NCI-H1417 (cell line): ENCODE results near the gene CCDC197.

ENCODE experiments used
- DNase-seq, 3 experiments: peaks; one replicate each; lab custom pipeline; 2025; lab: John Stamatoyannopoulos, UW

The CCDC197 gene

DNA sequence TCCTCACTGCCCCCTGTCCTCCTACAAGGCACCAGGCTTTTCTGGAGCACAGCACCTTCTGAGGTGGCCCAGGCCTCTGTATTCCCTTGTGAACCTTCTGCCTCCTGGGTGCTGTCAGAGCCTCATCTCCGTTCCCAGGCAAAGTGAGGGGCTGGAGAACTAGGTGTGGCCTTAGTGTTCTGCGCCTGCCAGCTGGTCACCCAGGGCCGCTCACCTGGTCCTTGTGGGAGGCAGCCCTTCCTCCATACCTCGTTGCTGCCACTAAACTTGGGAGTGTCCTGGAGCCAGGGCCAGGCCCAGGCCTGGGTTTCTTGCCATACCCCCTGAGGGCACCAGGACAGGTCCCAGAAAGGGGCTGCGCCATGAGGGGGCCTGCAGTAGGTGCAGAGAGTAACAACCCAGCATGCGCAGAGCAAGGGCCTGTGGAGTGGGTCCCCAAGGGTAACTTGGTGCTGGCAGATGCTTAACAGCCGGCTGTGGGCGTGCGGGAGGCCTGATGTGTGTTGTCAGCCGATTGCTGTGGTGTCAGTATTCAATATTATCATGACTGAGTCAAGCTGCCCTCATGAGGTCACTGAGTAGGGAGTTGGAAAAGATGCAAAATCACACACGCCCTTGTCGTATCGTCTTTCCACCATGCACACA lies 46.1 kb downstream of the CCDC197 start:
- no peak for DNase-seq

DNA sequence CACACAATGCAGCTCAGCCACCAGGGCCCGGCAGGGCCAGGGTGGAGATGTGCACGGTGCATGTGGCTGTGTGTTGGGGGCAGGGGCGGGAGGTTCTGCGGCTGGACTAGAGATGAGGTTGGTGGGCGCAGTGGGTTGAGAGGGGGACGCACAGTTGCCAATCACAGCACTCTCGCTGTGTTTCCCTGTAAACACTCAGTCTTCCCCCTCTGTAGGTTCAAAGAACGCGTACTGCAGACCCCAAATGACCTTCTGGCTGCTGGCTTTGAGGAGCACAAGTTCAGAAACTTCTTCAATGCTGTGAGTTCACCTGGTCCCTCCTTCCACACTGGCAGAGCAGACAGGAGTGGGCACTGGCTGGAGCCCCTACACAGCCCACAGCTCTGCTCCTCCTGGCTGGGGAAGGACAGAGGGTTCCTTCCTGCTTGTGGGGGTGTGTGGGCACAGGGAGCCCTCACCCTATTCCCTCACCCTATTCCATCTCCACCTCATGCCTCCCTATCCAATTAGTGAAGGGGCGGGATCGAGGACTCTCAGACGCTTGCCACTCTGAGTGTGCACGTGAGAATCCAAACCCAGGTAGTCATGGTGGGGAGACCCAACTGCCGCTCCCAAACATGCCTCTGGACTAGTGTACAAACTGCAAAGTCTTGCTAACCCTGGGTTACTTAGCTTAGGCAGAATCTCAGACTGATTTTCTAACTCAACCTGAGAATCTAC lies 46.8 kb downstream of the CCDC197 start:
- no peak for DNase-seq

DNA sequence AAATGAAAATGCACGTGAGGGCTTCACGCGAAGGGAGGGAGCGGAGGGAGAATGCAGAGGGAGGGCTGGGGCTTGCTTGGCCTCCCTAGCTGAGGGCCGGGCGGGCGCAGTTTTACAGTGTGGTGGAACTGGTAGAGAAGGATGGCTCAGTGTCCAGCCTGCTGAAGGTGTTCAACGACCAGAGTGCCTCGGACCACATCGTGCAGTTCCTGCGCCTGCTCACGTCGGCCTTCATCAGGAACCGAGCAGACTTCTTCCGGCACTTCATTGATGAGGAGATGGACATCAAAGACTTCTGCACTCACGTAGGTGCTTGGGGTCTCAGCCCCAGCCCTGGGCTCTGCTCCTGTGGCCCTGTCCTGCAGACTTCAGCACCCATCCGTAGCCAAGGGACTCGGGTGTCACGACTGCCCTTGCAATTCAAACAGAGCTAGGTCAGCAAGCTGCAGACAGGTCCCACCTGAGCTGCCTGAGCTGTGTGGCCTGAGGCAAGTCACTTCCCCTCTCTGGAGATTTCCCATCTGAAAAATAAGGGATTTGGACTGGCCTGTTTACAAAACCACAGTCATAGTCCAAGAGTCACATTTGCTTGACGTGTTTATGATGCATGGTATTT lies 47.5 kb downstream of the CCDC197 start:
- no peak for DNase-seq

DNA sequence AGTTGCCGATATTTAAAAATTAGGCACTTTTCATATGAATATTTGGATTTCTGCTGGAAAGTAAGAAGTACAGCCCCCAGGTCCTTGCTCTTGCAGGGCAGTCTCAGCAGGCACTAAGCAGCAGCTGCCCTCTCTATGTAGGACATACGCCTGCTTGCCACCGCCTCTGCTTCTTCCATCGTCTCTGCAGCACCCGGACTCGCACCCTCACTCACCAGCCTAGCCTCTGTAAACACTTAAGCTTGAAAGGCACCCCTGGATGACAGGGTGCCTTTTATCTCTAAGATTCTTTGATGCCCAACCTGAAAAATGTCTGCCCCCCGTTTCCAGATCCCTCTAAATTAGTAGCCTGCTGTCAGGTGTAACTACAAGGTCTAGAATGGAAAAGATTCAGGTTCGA lies 48.0 kb downstream of the CCDC197 start:
- DNase-seq: no peak

DNA sequence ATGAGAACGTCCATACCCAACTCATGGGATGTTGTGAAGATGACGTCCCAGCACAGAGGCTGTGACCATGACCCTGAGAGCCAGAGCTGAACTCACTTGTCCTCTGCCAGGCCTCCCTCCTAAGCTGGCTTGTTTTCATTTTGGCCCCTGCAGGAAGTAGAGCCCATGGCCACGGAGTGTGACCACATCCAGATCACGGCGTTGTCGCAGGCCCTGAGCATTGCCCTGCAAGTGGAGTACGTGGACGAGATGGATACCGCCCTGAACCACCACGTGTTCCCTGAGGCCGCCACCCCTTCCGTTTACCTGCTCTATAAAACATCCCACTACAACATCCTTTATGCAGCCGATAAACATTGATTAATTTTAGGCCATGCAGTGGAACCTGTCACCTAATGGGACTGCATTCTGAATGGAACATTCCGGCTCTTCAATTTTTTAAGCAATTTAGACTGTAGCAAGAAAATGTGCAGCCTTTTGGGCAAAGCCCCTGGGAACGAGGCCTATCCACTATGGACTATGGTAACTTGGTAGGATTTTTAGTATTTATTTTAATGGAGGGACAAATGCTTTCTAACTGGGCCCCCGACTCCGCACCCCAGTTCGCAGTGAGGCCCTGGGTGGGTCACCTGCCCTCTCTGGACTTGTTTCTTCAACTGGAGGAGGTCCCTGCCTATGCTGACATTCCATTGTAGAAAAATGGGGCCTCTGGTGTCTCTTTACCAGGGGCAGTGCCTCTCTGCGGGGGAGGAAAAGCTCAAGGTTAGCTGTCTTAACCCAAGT lies 48.7 kb downstream of the CCDC197 start:
- DNase-seq: no peak

DNA sequence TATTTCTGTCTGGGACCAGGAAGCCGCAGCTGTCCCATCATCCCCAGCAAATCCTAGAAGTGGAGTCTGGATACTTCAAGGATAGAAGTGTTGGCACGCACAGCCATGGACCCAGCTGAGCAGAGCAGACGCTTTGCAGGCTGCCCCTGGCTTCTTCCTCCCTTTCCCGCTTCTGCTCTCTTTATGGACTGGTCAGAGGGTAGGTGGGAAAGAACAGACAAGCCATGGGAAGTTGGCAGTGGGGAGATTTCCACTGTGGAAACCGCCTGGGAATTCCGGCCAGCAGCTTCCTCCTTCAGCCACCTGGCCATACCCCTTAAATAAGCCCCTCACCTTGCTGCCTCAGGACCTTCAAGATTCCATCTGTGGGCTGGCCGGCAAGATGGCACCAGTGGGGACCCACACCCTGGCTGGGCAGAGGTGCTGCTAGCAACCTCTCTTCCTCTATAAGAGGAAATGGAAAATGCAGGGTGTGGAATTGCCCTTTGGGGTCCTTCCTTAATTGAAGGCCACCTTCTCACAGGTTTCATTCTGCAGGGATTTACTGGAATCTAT lies 49.7 kb downstream of the CCDC197 start:
- no peak for DNase-seq

DNA sequence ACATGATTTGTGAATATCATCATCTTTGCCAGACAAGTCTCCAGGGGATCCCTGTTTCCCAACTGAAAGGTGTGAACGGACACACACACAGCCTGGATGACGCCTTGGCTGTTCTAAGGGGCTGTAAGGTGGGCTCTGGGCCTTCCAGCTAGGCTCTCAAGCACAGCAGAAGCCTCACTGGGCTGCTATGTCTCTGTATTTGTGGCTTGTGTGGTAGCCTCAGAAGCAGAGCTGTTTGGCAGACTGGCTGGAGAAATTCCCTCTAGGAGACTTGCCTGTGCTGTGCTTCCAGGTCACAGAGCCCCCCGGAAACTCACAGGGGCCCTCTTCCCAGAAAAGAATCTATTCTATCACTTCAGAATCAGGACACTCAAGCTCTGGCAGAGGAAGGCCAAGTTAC lies 50.5 kb downstream of the CCDC197 start:
- DNase-seq: no peak

DNA sequence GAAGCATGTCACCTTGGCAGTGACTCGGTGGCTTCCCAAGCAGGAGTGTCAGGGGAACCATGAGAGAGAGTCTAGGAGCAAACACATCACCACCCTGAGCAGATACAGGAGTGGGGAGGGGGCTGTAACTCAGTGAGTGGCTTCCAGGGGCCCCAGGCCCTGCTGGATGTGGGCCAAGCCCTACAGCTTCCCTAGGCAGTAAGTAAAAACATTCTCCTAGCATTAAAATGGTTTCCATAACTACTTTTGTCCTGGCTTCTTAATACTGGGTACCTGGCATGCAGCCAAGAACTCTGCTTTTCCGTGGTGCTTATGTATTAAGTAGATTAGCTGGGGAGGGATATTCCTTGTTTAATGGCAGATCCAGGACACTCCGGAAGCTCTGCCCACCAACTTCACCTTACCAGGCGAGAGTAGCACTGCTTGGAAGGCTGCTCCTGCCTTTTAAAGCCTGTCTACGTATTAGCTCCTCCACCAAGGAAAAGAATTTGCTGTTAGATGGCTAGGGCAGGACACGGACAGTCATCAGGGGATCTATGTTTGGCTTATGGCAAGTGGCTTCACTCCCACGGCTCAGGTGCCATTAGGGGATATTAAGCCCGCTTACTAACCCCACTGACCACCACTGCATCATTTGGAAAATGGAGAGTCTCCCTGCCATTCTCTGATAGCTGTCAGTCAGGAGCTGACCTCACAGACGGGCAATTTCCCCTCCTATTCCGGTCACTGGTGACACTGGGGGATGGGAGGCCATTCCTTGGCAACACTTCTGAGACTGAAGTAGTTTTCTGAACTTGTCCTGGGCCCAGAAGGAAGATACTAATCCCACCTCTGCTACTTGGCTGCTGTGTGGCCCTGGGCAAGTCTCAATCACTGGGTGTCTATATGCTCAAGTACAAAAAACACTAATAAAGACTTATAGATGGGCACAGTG lies 51.9 kb downstream of the CCDC197 start:
- DNase-seq: peak in 2 of 3 experiments; percentile 86 to 98

DNA sequence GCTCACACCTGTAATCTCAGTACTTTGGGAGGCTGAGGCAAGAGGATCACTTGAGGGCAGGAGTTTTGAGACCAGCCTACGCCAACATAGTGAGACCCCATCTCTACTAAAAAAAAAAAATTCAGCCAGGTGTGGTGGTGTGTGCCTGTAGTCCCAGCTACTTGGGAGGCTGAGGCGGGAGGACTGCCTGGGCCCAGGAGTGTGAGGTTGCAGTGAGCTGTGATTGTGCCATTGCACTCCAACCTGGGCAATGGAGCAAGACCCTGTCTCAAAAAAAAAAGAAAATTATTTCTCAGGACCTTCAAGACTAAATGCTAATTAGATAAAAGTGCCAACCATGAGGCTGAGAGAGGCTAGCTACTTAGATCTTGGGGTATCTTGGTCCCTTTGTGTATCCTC lies 52.5 kb downstream of the CCDC197 start:
- DNase-seq: no peak

DNA sequence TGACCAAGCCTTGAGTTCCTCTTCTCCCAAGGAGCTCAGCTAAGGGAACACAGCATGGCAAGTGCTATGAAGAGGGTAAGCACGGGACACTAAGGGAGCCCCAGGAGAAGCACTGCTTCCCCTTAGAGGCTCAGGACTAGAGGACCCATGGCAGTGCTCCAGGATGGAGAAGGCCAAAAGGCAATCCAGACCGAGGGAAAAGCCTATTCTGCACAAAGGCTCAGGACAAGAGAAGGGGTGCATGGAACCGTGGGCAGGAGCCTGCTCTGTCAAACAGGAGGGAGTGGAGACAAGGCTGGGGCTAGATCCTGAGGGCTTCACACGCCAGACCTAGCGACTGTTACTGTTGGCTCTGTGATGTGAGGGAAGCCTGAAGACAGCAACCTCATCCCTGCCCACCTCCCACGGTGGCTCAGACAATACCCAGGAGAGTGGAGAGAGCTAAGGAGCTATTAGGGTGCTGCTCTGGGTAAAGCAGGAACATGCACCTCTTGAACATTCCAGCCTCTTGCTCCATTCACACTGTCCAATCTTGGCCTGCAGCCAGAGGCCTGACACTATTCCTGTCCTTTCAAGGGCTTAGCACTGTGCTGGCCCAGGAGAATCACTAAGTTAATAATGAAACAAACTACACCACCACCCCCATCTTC lies 53.3 kb downstream of the CCDC197 start:
- DNase-seq: peak in 1 of 3 experiments; percentile 23

DNA sequence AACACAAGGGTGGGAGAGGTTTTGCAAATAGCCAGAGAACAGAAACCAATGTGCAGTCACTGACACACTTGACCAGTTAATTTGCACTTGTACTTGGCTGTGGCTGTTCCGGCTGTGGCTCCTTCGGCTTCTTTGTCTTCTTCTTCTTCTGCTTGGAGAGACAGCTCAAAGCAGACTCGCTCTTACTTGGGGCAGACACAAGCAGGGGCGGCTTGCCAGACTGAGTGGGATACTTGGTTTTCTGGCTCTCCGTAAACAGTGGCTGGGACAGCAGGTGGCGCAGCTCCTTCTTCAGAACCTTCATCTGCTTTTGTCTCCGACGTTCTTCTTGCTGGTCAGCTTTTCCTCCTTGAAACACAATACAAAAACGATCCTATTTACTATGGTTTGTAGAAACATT lies 54.0 kb downstream of the CCDC197 start:
- DNase-seq: no peak

DNA sequence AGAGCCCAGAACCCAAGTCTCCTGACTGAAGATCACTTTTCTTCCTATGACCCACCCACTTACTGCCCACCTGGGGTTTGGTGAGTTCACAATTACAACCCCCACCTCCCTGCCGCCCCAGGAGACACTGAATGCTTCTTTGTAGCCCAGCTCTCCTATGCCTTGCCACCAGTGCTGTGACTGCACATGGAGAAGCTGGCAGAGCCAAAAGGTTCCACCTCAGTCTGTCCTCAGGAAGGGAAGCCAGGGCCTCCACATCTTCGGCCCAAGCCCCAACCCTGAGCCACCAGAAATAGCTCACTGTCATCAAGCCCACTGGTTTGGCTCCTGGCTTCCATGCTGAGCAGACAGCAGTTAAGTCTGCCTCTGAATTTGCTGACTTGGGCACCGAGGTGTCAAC lies 54.7 kb downstream of the CCDC197 start:
- no peak for DNase-seq

DNA sequence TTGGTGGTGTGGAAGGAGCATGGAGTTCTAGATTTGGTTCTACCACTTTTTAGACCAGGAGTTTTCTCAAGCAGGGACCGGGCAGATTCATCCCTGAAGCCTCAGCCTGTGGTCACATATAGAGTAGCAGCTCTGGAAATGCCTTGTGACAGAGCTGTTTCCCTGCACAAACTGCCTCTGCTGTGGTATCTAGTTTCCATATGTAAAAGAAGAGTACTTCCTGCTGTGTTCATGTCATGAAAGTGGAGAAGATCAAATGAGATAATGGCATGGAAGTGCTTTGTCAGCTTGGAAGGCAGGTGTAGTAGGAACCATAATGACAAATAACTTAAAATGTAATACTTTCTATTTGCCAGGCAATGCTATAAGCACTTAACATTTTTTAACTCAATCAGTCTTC lies 55.1 kb downstream of the CCDC197 start:
- peak in 1 of 3 experiments; percentile 66 for DNase-seq

DNA sequence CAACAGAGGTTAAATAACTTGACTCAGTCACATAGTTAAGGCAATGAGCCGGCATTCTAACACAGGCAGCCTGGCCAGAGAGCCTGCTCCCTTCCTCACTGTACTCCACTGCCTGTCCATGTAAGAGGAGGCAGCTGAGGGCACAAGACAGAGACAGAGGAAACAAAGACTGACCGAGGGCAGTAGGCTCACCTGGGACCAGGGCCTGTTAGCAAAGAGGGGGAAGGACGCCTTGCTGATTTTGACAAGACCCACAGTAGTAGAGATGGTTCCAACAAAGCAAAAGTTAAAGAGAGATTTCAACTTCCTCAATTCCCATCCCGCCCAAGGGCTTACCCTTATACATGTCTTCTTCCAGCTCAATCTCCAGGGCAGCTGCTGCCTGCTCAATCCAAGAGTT lies 55.6 kb downstream of the CCDC197 start:
- no peak for DNase-seq

DNA sequence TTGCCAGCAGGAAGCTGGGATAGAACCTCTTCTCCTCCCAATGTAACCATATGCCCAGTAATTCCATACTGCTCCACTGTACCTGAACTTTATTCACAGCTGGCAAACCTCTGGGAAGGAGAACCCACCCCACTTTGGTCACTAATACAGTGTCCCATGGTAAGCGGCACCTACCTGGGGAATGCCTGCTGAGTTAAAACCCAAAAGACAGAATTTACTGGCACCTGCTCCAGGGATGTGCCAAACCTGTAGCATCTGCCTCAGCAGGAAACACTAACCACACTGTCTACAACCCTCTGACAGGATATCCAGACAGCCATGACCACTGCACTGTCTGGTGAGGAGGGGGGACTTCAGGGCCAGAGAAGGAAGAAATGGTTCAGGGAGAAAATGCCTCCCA lies 57.3 kb downstream of the CCDC197 start:
- DNase-seq: no peak

DNA sequence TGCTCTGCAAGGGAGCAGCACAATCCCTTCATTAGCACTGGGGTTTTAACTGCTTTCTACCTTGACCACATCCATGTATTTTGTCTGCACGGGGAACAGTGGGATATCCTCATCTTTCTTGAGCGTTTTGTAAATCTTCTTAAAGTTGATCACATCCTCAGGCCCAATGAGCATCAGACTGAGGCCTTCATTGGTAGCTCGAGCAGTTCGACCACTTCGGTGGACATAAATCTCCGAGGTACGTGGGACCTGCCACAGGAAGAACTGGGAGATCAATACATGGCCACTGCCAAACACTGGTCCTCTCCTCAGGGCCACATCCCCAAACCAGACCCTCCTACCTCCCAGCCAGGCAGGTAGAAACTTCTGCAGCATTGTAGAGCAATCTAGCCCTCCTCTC lies 57.8 kb downstream of the CCDC197 start:
- DNase-seq: no peak

DNA sequence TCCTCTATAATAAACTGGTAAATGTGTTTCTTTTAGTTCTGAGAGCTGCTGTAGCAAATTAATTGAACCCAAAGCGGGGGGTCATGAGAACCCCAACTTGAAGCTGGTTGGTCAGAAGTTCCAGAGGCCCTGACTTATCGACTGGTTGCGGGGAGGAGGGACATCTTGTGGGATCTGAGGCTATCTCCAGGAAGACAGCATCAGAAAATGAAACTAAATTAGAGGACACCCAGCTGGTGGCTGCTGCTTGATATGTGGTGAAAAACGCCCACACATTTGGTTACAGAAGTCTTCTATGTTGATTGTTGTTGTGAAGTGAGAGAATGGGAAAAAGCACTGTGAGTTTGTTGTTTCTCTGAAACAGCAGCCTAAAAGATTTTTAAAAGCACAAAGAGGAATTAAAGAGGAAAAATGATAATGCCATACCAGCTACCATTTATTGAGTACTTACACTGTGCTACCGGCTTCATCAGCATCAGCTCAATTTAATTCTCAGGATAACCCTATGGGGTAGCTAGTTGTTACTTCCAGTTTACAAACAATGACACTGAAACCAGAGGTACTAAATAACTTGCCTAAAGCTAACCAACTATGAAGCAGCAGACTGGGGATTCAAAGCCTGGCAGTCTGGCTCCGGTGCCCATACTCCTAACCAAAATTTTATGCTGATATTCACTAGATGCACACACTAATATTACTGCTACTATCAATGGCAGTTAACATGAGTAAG lies 59.6 kb downstream of the CCDC197 start:
- no peak for DNase-seq

DNA sequence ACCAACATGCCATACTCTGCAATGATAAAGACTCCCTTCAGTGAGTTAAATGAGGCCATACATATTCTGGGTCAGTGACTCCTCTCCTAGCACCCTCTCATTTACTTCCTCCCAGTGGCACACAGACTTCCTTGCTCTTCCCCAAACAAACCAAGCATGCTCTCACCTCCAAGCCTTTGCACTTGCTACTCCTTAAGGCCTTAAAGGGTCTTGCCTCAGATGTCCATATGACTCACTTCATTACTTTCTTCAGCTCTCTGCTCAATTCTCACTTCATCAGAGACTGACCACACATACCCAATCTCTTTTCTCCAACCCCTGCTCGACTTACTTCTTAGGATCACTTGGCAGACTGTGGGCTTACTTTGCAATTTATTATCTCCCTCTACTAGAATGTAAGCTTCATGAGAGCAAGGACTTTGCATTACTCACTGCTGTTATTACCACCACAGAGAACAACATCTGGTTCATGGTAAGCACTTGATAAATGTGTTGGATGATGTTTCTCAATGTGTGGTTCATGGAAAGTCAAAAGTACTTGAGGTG lies 61.1 kb downstream of the CCDC197 start:
- DNase-seq: no peak
